ENCODE data around the gene AFDN. TPM values are rescaled to one million over a fixed set of nuclear protein-coding genes. Genes with fewer than 3 reads are reported as not detected.

The AFDN gene
- total and polyA plus RNA-seq, 10 of the 15 experiments (the other 5 are each of a cell fraction or from before 2014, with no cell fraction given): 5.7 to 68.2 (median 45.1) TPM

- TF ChIP-seq NKRF (conservative IDR thresholded peaks at IDR 0.05) (no peak), CBFB (IDR thresholded peaks at IDR 0.05; ENCODE audit: low read depth) (no peak), BCLAF1 (IDR thresholded peaks at IDR 0.05) (no peak), YBX1 (IDR thresholded peaks at IDR 0.05) (no peak), HSF1 (IDR thresholded peaks at IDR 0.05; ENCODE audit: low read depth, low read length) (no peak), CHD2 (IDR thresholded peaks at IDR 0.05; ENCODE audit: borderline replicate concordance, low read depth, low read length) (no peak), IRF5 (IDR thresholded peaks at IDR 0.05; ENCODE audit: borderline replicate concordance) (no peak), POLR2A (IDR thresholded peaks at IDR 0.05; ENCODE audit: low read depth, low read length) (no peak)
These were observed 6.7 kb downstream of the AFDN start (continued) for GRCh38 chr6:167833396-167833763.

All from GM12878 (cell line).